ENCODE measurements around the gene MYRF. TPM values are rescaled to one million over a fixed set of nuclear protein-coding genes. Genes with fewer than 3 reads are reported as not detected.

Gene MYRF
- total RNA-seq, 1 donor from 2014 or later: 39.5 TPM

GRCh38 chr11:61749591-61750217 lies 2.7 kb upstream of the MYRF start:
- H3K4me2 ChIP-seq (ENCODE audit: low read length): peak overlapping the region; percentile 68
- no peaks in the 10 kb centered on the region for H3K9me3 Mint-ChIP-seq (ENCODE audit: unreplicated experiment)

GRCh38 chr11:61750631-61751273 lies 1.7 kb upstream of the MYRF start:
- FAIRE-seq: no peak
- H3K9ac ChIP-seq (ENCODE audit: low read length): no peak overlapping the region
- no peak for TF ChIP-seq EZH2 (IDR thresholded peaks at IDR 0.05; ENCODE audit: insufficient read depth, low read length)
- TF ChIP-seq CTCF (IDR thresholded peaks at IDR 0.05; ENCODE audit: insufficient read depth, low read depth, low read length): no peak
- Mint-ChIP-seq H3K4me1 (ENCODE audit: low read depth, unreplicated experiment) (peaks cover 10% of the 10 kb centered on the region), H3K36me3 (ENCODE audit: low read depth, unreplicated experiment) (no peaks in the 10 kb centered on the region), H3K9me3 (ENCODE audit: unreplicated experiment) (no peaks in the 10 kb centered on the region), H3K27me3 (ENCODE audit: low read depth, unreplicated experiment) (no peaks in the 10 kb centered on the region), H3K27ac (ENCODE audit: unreplicated experiment) (no peak overlapping the region), H3K4me3 (ENCODE audit: unreplicated experiment) (peak overlapping the region; percentile 86)
- H2AFZ ChIP-seq (ENCODE audit: low read depth, low read length): no peak overlapping the region
- no peaks in the 10 kb centered on the region for H3K27me3 ChIP-seq (ENCODE audit: insufficient read depth, low read length)
- H3K4me1 ChIP-seq (ENCODE audit: insufficient read depth, low read length): peaks cover 46% of the 10 kb centered on the region
- H3K27ac ChIP-seq (ENCODE audit: low read depth, low read length): no peak overlapping the region
- no peak overlapping the region for H3K4me3 ChIP-seq (ENCODE audit: insufficient read depth, low read depth, low read length)
- no peak for DNase-seq (ENCODE audit: low read depth)
- H3K79me2 ChIP-seq (ENCODE audit: insufficient read depth, low read length): peaks cover 25% of the 10 kb centered on the region
- H3K36me3 ChIP-seq (ENCODE audit: insufficient read depth, low read length): no peaks in the 10 kb centered on the region
- no peaks in the 10 kb centered on the region for H3K9me3 ChIP-seq (ENCODE audit: insufficient read depth, low read depth, low read length)
- H4K20me1 ChIP-seq (ENCODE audit: insufficient read depth, low read length): no peaks in the 10 kb centered on the region
- no peak overlapping the region for H3K4me2 ChIP-seq (ENCODE audit: low read length)

More at GRCh38 chr11:61749591-61750217, 2.7 kb upstream of the MYRF start:
- H3K4me3 Mint-ChIP-seq (ENCODE audit: unreplicated experiment): no peak overlapping the region
- H3K36me3 Mint-ChIP-seq (ENCODE audit: low read depth, unreplicated experiment): no peaks in the 10 kb centered on the region
- peak overlapping the region; percentile 59 for H3K27ac Mint-ChIP-seq (ENCODE audit: unreplicated experiment)
- peaks cover 10% of the 10 kb centered on the region for H3K4me1 Mint-ChIP-seq (ENCODE audit: low read depth, unreplicated experiment)
- no peaks in the 10 kb centered on the region for H3K36me3 ChIP-seq (ENCODE audit: insufficient read depth, low read length)
- H3K9me3 ChIP-seq (ENCODE audit: insufficient read depth, low read depth, low read length): no peaks in the 10 kb centered on the region
- H3K9ac ChIP-seq (ENCODE audit: low read length): no peak overlapping the region
- H4K20me1 ChIP-seq (ENCODE audit: insufficient read depth, low read length): no peaks in the 10 kb centered on the region
- H3K27me3 Mint-ChIP-seq (ENCODE audit: low read depth, unreplicated experiment): no peaks in the 10 kb centered on the region
- TF ChIP-seq CTCF (IDR thresholded peaks at IDR 0.05; ENCODE audit: insufficient read depth, low read depth, low read length) (no peak), EZH2 (IDR thresholded peaks at IDR 0.05; ENCODE audit: insufficient read depth, low read length) (no peak)
- H3K4me1 ChIP-seq (ENCODE audit: insufficient read depth, low read length): peaks cover 41% of the 10 kb centered on the region
- H2AFZ ChIP-seq (ENCODE audit: low read depth, low read length): no peak overlapping the region
- H3K27me3 ChIP-seq (ENCODE audit: insufficient read depth, low read length): no peaks in the 10 kb centered on the region
- DNase-seq (ENCODE audit: low read depth) (peak; percentile 25), FAIRE-seq (no peak)
- peaks cover 14% of the 10 kb centered on the region for H3K79me2 ChIP-seq (ENCODE audit: insufficient read depth, low read length)
- H3K4me3 ChIP-seq (ENCODE audit: insufficient read depth, low read depth, low read length): no peak overlapping the region
- no peak overlapping the region for H3K27ac ChIP-seq (ENCODE audit: low read depth, low read length)

GRCh38 chr11:61751384-61751783 lies 1.1 kb upstream of the MYRF start:
- H3K9ac ChIP-seq (ENCODE audit: low read length): no peak overlapping the region
- no peaks in the 10 kb centered on the region for H3K9me3 Mint-ChIP-seq (ENCODE audit: unreplicated experiment)
- no peak for FAIRE-seq
- no peaks in the 10 kb centered on the region for H3K9me3 ChIP-seq (ENCODE audit: insufficient read depth, low read depth, low read length)
- H3K4me1 Mint-ChIP-seq (ENCODE audit: low read depth, unreplicated experiment): peaks cover 17% of the 10 kb centered on the region
- no peaks in the 10 kb centered on the region for H3K27me3 Mint-ChIP-seq (ENCODE audit: low read depth, unreplicated experiment)
- no peak for TF ChIP-seq EZH2 (IDR thresholded peaks at IDR 0.05; ENCODE audit: insufficient read depth, low read length)
- no peaks in the 10 kb centered on the region for H4K20me1 ChIP-seq (ENCODE audit: insufficient read depth, low read length)
- no peak for DNase-seq (ENCODE audit: low read depth)
- H3K79me2 ChIP-seq (ENCODE audit: insufficient read depth, low read length): peaks cover 30% of the 10 kb centered on the region
- peaks cover 53% of the 10 kb centered on the region for H3K4me1 ChIP-seq (ENCODE audit: insufficient read depth, low read length)
- no peak overlapping the region for H3K4me2 ChIP-seq (ENCODE audit: low read length)
- H3K36me3 ChIP-seq (ENCODE audit: insufficient read depth, low read length): no peaks in the 10 kb centered on the region
- no peak overlapping the region for H3K27ac Mint-ChIP-seq (ENCODE audit: unreplicated experiment)
- no peaks in the 10 kb centered on the region for H3K36me3 Mint-ChIP-seq (ENCODE audit: low read depth, unreplicated experiment)
- H3K27me3 ChIP-seq (ENCODE audit: insufficient read depth, low read length): no peaks in the 10 kb centered on the region
- peak overlapping the region; percentile 86 for H3K4me3 Mint-ChIP-seq (ENCODE audit: unreplicated experiment)
- no peak overlapping the region for H3K27ac ChIP-seq (ENCODE audit: low read depth, low read length)
- no peak overlapping the region for H3K4me3 ChIP-seq (ENCODE audit: insufficient read depth, low read depth, low read length)
- no peak overlapping the region for H2AFZ ChIP-seq (ENCODE audit: low read depth, low read length)
